GM21447 (cell line): ENCODE data around the gene PNPLA3.
"Not testable (repeated sequence)": the region's sequence is repeated elsewhere in the genome, so short reads cannot be mapped to it uniquely, and the experiment has no call there.

ENCODE experiments used
- ATAC-seq: cut with Tn5 transposase; IDR thresholded peaks from one replicate; pipeline ENCODE4 v1.9.1; 2021; ENCODE audit not compliant: unreplicated experiment

PNPLA3 gene

DNA sequence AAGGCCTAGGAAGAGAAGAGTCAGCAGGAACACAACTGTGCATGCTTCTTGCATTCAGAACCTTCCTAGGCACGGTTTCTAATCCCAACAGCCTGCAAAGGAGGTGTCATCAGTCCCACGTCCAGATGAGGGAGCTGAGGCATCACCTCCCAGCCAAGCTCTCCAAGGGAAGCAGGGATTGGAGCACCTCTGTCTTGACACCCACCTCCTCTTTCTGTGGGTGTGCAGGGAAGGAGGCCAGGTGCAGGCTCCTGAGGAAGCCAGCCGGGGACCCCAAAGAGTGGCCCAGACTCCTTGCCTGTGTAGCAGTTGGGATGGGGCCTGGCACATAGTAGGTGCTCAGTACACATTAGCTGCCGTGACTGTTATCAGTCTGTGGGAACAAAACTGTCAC is 33.7 kb upstream of the PNPLA3 start:
- ATAC-seq = no peak

DNA sequence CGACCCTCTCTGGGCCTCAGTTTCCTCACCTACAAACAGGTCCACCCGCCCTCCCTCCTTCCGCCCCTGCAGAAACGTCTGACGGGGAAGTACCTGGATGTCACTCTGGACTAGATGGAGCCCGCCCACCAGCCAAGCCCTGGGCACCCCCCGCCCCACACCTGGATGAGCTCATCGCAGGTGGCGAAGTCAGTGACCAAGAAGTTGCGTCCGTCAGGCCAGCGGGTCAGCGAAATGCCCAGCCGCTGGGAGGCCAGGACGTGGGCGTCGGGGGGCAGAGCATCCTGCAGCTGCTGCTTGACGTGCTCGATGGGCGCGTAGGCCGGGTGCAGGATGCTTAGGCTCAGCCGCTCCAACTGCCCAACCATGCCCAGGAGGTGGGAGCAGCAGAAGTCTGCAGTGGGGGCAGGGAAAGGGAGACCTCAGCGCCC is 32.7 kb upstream of the PNPLA3 start:
- no peak for ATAC-seq

GRCh38 chr22:43891360-43892182 is 32.0 kb upstream of the PNPLA3 start, which contains the start of gene PNPLA5:
PNPLA5 (minus strand) TSS chr22:43892013; CDS start chr22:43891880, 133 bp downstream.
- ATAC-seq = no peak

DNA sequence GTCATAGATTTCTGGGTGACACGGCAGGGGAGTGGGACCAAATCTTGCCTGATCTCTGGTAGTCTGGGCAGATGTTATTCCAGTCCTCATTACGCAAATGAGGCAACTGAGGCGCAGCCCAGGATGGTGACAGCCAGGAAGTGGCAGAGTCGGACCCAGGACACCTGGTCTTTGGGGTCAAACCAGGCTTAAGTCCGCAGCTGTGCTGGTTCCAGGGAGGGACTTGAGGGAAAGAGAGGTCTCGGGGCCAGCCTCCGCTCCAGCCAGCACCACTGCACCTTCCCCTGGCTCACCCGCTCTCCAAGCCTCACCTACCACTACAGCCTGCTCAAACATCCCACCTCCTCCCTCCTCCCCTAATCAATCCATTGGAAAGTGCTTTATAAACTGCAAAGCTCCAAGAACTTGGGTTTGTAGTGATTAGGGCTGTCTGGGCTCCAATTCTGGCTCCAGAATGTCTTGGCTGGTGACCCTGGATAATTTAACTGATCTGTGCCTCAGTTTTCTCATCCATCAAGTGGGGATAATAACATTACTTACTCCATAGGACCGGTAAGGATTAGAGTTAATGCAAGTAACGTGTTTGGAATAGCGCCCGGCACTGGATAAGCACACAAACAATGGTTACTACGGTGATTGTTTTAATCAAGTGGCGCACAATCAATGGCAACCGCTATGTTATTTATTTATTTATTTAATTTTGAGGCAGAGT is 31.3 kb upstream of the PNPLA3 start:
- ATAC-seq = no peak

DNA sequence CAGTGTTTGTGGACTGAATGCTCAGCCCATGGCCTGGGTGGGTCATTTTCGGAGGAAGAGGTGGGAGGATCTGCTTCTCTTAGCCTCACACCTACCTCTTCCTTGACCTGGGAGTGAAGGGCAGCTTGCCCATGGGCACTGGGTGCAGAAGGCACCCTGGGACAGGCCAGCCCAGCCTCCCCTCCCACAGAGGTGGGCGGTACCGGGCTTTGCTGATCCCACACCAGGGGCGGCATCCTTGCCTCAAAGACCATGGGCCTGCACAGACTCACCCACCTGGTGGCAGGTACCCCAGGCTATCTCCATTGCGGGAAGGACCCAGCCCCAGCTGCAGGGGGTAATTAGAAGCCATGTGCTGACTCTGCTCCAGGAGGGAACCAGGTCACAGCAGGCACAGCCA is 30.3 kb upstream of the PNPLA3 start:
- ATAC-seq = no peak

DNA sequence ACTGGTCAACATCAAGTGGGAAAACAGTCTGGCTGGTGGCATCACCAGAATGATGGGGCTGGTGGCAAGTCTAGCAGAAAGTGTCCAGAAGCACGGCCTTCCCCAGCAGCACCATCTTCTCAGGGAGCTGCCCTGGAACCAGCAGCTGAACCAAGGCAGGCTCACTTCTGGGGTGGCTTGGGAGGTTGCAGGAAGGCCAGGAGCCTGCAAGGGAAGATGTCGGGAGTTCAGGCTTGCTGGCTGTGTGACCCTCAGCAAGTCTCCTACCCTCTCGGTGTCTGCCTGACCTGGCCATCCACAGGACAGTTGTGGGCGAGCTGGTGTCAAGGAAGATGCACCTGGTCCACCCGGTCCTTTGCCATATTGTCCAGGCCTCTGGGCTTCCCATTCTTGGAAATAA is 29.5 kb upstream of the PNPLA3 start:
- ATAC-seq = no peak

DNA sequence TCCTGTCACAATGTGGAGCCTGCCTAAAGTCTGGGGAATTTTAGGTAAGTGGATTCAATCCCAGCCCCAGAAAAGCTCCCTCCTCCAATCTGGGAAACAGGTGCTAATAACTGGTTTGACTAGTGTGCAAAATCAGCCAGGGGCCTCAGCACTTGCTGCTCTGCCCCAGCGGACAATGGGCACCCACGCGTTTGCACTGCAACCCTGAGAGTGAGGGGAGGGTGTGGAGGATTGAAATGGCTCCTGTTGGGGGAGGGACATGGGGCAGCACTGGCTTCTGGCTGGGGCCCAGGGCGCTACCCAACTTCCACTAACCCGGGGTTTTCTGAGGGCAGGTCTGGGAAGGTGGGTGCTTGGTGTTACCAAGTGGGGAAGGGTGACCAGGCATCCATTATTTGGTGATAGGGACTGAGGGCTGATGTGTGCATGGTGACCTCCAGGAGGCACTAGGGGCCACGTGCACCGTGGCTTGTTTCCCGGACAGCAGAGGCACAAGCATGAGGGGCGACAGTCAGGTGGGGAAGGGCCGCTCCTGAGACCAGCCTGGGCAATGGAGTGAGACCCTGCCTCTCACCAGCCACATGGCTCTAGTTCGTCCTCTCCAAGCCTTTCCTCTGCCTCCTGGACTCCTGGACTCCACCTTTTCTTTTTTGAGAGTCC is 27.5 kb upstream of the PNPLA3 start:
- no peak for ATAC-seq

DNA sequence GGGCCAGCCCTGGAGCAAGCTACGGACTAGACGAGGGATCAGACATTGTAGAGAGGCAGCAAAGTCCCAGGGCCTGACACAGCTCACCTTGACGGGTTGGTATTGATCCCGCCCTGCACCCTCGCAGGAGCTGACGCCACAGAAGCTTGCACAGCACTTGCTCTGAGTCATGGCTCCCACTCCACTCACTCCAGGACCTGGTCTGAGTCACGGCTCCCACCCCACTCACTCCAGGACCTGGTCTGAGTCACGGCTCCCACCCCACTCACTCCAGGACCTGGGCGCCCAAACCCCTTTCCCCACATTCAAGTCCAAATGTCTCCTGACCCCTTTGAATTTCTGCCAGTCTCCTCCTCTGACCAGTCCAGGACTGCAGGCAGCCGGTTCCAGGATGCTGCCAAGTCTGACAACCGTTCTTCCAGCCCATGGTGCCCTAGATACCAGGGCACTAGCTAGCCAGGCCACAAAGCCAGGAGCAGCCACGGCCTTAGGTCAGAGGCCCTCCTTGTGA is 25.8 kb upstream of the PNPLA3 start:
- ATAC-seq = no peak

GRCh38 chr22:43900206-43900605 is 23.4 kb upstream of the PNPLA3 start:
- ATAC-seq = no peak

GRCh38 chr22:43901976-43902643 is 21.5 kb upstream of the PNPLA3 start:
- no peak for ATAC-seq

- not testable (repeated sequence) for ATAC-seq
Measured at GRCh38 chr22:43903033-43903432, 20.6 kb upstream of the PNPLA3 start.

DNA sequence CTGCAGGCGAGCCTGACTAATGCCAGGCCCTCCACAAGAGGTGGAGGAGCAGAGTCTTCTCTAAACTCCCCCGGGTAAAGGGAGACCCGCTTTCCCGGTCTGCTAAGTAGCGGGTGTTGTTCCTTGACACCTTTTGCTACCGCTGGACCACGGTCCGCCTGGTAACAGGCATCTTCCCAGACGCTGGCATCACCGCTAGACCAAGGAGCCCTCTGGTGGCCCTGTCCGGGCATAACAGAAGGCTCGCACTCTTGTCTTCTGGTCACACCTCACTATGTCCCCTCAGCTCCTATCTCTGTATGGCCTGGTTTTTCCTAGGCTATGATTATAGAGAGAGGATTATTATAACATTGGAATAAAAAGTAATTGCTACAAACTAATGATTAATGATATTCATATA is 19.2 kb upstream of the PNPLA3 start:
- ATAC-seq = not testable (repeated sequence)

DNA sequence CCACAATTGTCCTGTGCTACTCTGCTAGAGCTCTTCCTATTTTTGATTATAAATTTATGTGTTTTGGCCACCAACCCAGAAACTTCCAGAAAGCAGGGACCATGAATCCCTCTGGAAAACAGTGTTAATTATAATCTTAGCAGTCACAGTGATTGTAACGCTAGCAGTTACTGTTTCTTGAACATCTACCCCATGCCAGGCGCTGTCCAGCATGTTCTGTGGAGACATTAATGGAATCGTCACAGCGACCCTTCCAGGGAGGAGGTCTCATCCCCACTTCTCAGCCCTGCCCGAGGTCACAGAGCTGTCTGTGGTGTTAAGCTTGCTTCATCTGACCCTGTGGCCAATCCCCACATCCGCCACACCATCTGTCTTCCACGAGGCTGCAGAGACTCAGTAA is 17.9 kb upstream of the PNPLA3 start:
- no peak for ATAC-seq

DNA sequence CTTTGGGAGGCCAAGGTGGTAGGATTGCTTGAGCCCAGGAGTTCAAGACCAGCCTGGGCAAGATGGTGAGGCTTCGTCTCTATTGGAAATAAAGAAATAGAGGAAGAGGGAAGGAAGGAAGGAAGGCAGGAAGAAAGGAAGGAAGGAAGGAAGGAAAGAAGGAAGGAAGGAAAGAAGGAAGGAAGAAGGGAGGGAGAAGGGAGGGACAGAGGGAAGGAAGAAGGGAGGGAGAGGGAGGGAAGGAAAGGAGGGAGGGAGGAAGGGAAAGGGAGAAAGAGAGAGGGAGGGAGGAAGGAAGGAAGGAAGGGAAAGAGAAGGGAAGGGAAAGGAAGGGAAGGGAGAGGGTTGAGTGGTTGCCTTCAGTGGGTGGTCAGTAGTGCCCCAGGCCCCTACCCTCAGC is 13.9 kb upstream of the PNPLA3 start:
- no peak for ATAC-seq

DNA sequence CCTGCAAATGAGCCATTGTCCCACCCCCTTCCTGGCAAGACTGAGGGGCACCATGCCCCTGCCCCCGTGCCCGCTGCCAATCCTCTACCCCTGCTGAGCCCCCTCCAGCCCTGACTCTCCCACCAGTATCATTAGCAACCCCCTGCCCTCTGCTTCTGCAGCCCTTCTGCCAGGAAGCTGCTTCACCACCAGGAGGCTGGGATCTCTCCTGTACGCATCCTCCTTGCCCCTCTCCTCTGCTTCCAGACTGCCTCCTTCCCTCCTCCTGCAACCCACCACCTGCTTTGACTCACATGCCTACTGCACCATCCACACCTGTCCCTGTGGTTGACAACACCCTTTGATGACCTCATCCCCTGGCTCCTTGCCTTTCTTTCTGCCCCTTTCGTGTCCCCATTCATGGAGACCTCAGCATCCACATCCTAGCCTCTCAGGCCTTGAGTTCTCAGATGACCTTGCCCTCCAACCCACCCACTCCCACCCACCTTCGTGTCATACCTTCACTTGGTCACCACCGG is 13.4 kb upstream of the PNPLA3 start:
- no peak for ATAC-seq

GRCh38 chr22:43911351-43911750 is 12.3 kb upstream of the PNPLA3 start:
- ATAC-seq = no peak

GRCh38 chr22:43917521-43917920 is 6.1 kb upstream of the PNPLA3 start:
- no peak for ATAC-seq

DNA sequence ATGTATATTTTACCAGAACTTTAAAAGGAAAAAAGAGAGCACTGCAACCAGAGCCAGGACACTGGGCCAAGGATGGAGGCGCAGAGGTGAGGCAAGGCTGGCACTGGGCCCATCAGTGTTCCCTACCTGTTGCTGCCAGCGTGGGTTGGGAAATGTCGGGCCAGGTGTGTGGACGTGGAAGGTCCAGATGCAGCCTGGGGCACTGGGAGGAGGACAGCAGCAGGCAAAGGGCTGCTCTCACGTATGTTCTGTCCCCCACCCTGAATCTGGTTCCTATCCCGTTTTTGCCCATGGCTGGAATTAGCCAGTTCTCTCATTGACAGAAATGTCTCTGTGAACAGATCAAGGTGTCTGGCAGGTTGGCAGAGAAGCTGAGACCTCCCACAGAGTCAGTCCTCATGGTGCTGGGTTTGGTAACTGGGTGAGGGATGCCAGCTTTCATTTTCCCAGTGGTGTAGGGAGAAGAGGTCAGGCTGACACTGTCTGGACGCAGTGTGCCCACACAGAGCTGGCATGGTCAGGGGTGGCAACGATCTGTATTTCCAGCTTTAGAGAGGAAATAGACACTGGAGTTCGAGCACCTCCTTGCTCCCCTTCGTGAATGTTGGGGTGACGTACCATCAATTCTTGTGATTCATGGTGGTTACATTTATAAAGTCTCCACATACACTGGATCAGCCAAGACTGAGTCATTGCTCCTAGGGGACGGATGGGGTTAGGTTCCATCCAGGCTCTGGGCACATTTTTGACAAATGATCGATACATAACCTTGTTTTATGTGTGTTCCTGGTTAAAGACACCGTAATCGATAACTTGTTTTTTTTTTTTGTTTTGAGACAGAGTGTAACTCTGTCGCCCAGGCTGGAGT is 4.3 kb upstream of the PNPLA3 start:
- ATAC-seq = no peak

DNA sequence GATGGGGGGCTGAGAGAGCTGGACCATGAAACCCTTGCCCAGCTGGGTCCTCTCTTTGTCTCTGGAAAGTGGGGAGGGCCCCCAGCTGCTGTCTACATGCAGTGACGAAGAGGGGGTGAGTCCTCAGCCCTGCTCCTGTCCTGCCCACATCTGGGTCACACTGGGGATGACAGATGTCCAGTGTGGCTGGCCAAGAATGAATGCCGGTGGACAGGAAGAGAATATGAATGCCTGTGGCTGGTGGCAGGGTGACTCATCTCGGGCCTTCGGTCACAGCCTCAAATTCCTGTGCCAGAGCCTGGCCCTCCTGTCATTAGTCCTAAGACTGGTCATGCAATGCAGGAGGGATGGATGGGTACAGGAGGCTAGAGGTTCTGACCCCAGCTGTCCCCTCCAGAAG is 2.2 kb upstream of the PNPLA3 start:
- no peak for ATAC-seq

- ATAC-seq = no peak
Measured at GRCh38 chr22:43922123-43922522, 1.5 kb upstream of the PNPLA3 start.
